ENCODE data around the gene SPATA2L.
"Not testable (repeated sequence)": the region's sequence is repeated elsewhere in the genome, so short reads cannot be mapped to it uniquely, and the experiment has no call there.

SPATA2L gene

GRCh38 chr16:89700649-89701424 lies 668 bp downstream of the SPATA2L start:
- Histone ChIP-seq H2AFZ (ENCODE audit: low read depth, low read length) (peak overlapping the region; percentile 91), H3K9ac (ENCODE audit: low read depth, low read length) (peak overlapping the region; percentile 66), H3K4me2 (ENCODE audit: insufficient read depth, low read length) (peak overlapping the region; percentile 98), H3K4me3 (ENCODE audit: low read depth in 1 of 2, low read length in 2 of 2) (peak overlapping the region; percentile 33 to 77; a peak in 3 of 4 replicates), H3K36me3 (ENCODE audit: insufficient read depth, low read length) (peaks cover 11% of the 10 kb centered on the region), H3K27me3 (ENCODE audit: insufficient read depth, low read length, poor library complexity) (no peaks in the 10 kb centered on the region), H4K20me1 (ENCODE audit: insufficient read depth, low read length) (peaks cover 23% of the 10 kb centered on the region), H3K79me2 (ENCODE audit: insufficient read depth, low read length) (peaks cover 8% of the 10 kb centered on the region), H3K9me3 (ENCODE audit: insufficient read depth, low read length, severe bottlenecking) (no peaks in the 10 kb centered on the region), H3K27ac (ENCODE audit: low read length) (peak overlapping the region; percentile 63), H3K4me1 (ENCODE audit: insufficient read depth, low read length) (peaks cover 27% of the 10 kb centered on the region)
- TF ChIP-seq CTCF (IDR thresholded peaks at IDR 0.05; ENCODE audit: borderline replicate concordance, extremely low read depth, low read length, poor library complexity, severe bottlenecking) (no peak), EZH2 (IDR thresholded peaks at IDR 0.05; ENCODE audit: borderline replicate concordance, low read depth, low read length, severe bottlenecking) (no peak)
- ATAC-seq (ENCODE audit: insufficient read depth, low read depth) (no peak), DNase-seq (no peak)

- peak overlapping the region; percentile 98 for H3K4me2 ChIP-seq (ENCODE audit: insufficient read depth, low read length)
- H4K20me1 ChIP-seq (ENCODE audit: insufficient read depth, low read length): peaks cover 23% of the 10 kb centered on the region
- no peak overlapping the region for H2AFZ ChIP-seq (ENCODE audit: low read depth, low read length)
- no peak for TF ChIP-seq EZH2 (IDR thresholded peaks at IDR 0.05; ENCODE audit: borderline replicate concordance, low read depth, low read length, severe bottlenecking)
- TF ChIP-seq CTCF (IDR thresholded peaks at IDR 0.05; ENCODE audit: borderline replicate concordance, extremely low read depth, low read length, poor library complexity, severe bottlenecking): peak; percentile 58
- H3K4me1 ChIP-seq (ENCODE audit: insufficient read depth, low read length): peaks cover 22% of the 10 kb centered on the region
- peak overlapping the region; percentile 66 for H3K9ac ChIP-seq (ENCODE audit: low read depth, low read length)
- H3K9me3 ChIP-seq (ENCODE audit: insufficient read depth, low read length, severe bottlenecking): no peaks in the 10 kb centered on the region
- DNase-seq: peak; percentile 87
- H3K79me2 ChIP-seq (ENCODE audit: insufficient read depth, low read length): peaks cover 8% of the 10 kb centered on the region
- H3K4me3 ChIP-seq (ENCODE audit: low read depth in 1 of 2, low read length in 2 of 2): peak overlapping the region in 1 of 2 experiments; percentile 77; a peak in 2 of 4 replicates
- peaks cover 18% of the 10 kb centered on the region for H3K36me3 ChIP-seq (ENCODE audit: insufficient read depth, low read length)
- peak; percentile 18; the same call in 2 of the 3 replicates for ATAC-seq (ENCODE audit: insufficient read depth, low read depth)
- H3K27ac ChIP-seq (ENCODE audit: low read length): no peak overlapping the region
- H3K27me3 ChIP-seq (ENCODE audit: insufficient read depth, low read length, poor library complexity): no peaks in the 10 kb centered on the region
These were observed 1.3 kb downstream of the SPATA2L start for GRCh38 chr16:89700100-89700648.

GRCh38 chr16:89699629-89700099 lies 1.8 kb downstream of the SPATA2L start:
- H2AFZ ChIP-seq (ENCODE audit: low read depth, low read length); H3K27ac ChIP-seq (ENCODE audit: low read length); H3K27me3 ChIP-seq (ENCODE audit: insufficient read depth, low read length, poor library complexity); DNase-seq; H3K9ac ChIP-seq (ENCODE audit: low read depth, low read length); H3K4me3 ChIP-seq (ENCODE audit: low read depth in 1 of 2, low read length in 2 of 2); H3K79me2 ChIP-seq (ENCODE audit: insufficient read depth, low read length); ATAC-seq (ENCODE audit: insufficient read depth, low read depth); H3K9me3 ChIP-seq (ENCODE audit: insufficient read depth, low read length, severe bottlenecking): not testable (repeated sequence)
- Histone ChIP-seq H3K4me1 (ENCODE audit: insufficient read depth, low read length) (peaks cover 22% of the 10 kb centered on the region), H3K4me2 (ENCODE audit: insufficient read depth, low read length) (peak overlapping the region; percentile 98), H3K36me3 (ENCODE audit: insufficient read depth, low read length) (peaks cover 21% of the 10 kb centered on the region), H4K20me1 (ENCODE audit: insufficient read depth, low read length) (peaks cover 23% of the 10 kb centered on the region)

- not testable (repeated sequence) for H3K4me3 ChIP-seq (ENCODE audit: low read depth in 1 of 2, low read length in 2 of 2); H3K9ac ChIP-seq (ENCODE audit: low read depth, low read length); H3K4me2 ChIP-seq (ENCODE audit: insufficient read depth, low read length); ATAC-seq (ENCODE audit: insufficient read depth, low read depth); H3K27ac ChIP-seq (ENCODE audit: low read length); DNase-seq; H3K27me3 ChIP-seq (ENCODE audit: insufficient read depth, low read length, poor library complexity); H3K9me3 ChIP-seq (ENCODE audit: insufficient read depth, low read length, severe bottlenecking); H3K79me2 ChIP-seq (ENCODE audit: insufficient read depth, low read length); H2AFZ ChIP-seq (ENCODE audit: low read depth, low read length)
- Histone ChIP-seq H3K36me3 (ENCODE audit: insufficient read depth, low read length) (peaks cover 30% of the 10 kb centered on the region), H4K20me1 (ENCODE audit: insufficient read depth, low read length) (peaks cover 23% of the 10 kb centered on the region), H3K4me1 (ENCODE audit: insufficient read depth, low read length) (peaks cover 22% of the 10 kb centered on the region)
These were observed 2.8 kb downstream of the SPATA2L start for GRCh38 chr16:89698717-89699116.

Measured in DND-41 (cell line).